ENCODE data around the gene VAPB. TPM values are rescaled to one million over a fixed set of nuclear protein-coding genes. Genes with fewer than 3 reads are reported as not detected.

The VAPB gene
- total and polyA plus RNA-seq, 10 of the 15 experiments (the other 5 are each of a cell fraction or from before 2014, with no cell fraction given): 3.2 to 28.6 (median 20.5) TPM

- TF ChIP-seq ZBTB11 (CRISPR knock-in tag; IDR thresholded peaks at IDR 0.05) (no peak), SMAD5 (IDR thresholded peaks at IDR 0.05; ENCODE audit: low read depth) (no peak), EP300 (IDR thresholded peaks at IDR 0.05; ENCODE audit: borderline replicate concordance in 1 of 2, control insufficient read depth in 1 of 2, low read depth in 2 of 2, low read length in 2 of 2) (no peak), SMC3 (IDR thresholded peaks at IDR 0.05; ENCODE audit: borderline replicate concordance, low read length) (no peak), POU2F2 (IDR thresholded peaks at IDR 0.05; ENCODE audit: borderline replicate concordance, low read depth, low read length) (no peak), ATF3 (IDR thresholded peaks at IDR 0.05; ENCODE audit: borderline replicate concordance, extremely low read depth, low read depth, low read length) (no peak), CBFB (IDR thresholded peaks at IDR 0.05; ENCODE audit: low read depth) (no peak), TCF7 (IDR thresholded peaks at IDR 0.05; ENCODE audit: borderline replicate concordance) (no peak), ZBTB40 (IDR thresholded peaks at IDR 0.05; ENCODE audit: borderline replicate concordance) (no peak)
These were observed 77.2 kb downstream of the VAPB start (continued) for GRCh38 chr20:58466095-58466708.
